Measurements from ENCODE around the gene ACTR6.

The ACTR6 gene

GRCh38 chr12:100208834-100209233 is 8.2 kb downstream of the ACTR6 start:
- TF ChIP-seq TOX (CRISPR knock-in tag; IDR thresholded peaks at IDR 0.05; ENCODE audit: borderline replicate concordance) (no peak), ISL1 (CRISPR knock-in tag; IDR thresholded peaks at IDR 0.05) (no peak), BACH2 (CRISPR knock-in tag; IDR thresholded peaks at IDR 0.05; ENCODE audit: borderline replicate concordance) (no peak), SNAI2 (CRISPR knock-in tag; IDR thresholded peaks at IDR 0.05) (no peak), CSRNP3 (CRISPR knock-in tag; IDR thresholded peaks at IDR 0.05) (no peak), ZNF70 (CRISPR knock-in tag; IDR thresholded peaks at IDR 0.05) (no peak), ZFP3 (CRISPR knock-in tag; IDR thresholded peaks at IDR 0.05) (no peak), PATZ1 (CRISPR knock-in tag; IDR thresholded peaks at IDR 0.05; ENCODE audit: borderline replicate concordance) (no peak), ESRRG (CRISPR knock-in tag; IDR thresholded peaks at IDR 0.05) (no peak), OSR1 (CRISPR knock-in tag; IDR thresholded peaks at IDR 0.05) (no peak), RARB (CRISPR knock-in tag; IDR thresholded peaks at IDR 0.05) (no peak)
- no peak for ATAC-seq

GRCh38 chr12:100211698-100212097 is 11.1 kb downstream of the ACTR6 start:
- TF ChIP-seq CSRNP3 (CRISPR knock-in tag; IDR thresholded peaks at IDR 0.05) (no peak), TOX (CRISPR knock-in tag; IDR thresholded peaks at IDR 0.05; ENCODE audit: borderline replicate concordance) (no peak), RARB (CRISPR knock-in tag; IDR thresholded peaks at IDR 0.05) (no peak), TCF4 (CRISPR knock-in tag; IDR thresholded peaks at IDR 0.05; ENCODE audit: borderline replicate concordance) (no peak), ZNF565 (CRISPR knock-in tag; conservative IDR thresholded peaks at IDR 0.05; ENCODE audit: low read depth) (no peak), SNAI2 (CRISPR knock-in tag; IDR thresholded peaks at IDR 0.05) (no peak)
- ATAC-seq: no peak

GRCh38 chr12:100213016-100213891 is 12.6 kb downstream of the ACTR6 start:
- ATAC-seq: no peak
- TF ChIP-seq ZNF8 (CRISPR knock-in tag; IDR thresholded peaks at IDR 0.05) (no peak), TCF4 (CRISPR knock-in tag; IDR thresholded peaks at IDR 0.05; ENCODE audit: borderline replicate concordance) (no peak), ZFP30 (CRISPR knock-in tag; IDR thresholded peaks at IDR 0.05) (no peak), BACH2 (CRISPR knock-in tag; IDR thresholded peaks at IDR 0.05; ENCODE audit: borderline replicate concordance) (no peak)

GRCh38 chr12:100214518-100214917 is 13.9 kb downstream of the ACTR6 start:
- no peak for ATAC-seq

More at GRCh38 chr12:100214518-100214917, 13.9 kb downstream of the ACTR6 start:
- TF ChIP-seq OSR1 (CRISPR knock-in tag; IDR thresholded peaks at IDR 0.05) (no peak), ARNTL (CRISPR knock-in tag; IDR thresholded peaks at IDR 0.05; ENCODE audit: borderline replicate concordance, low read depth) (no peak), ZFP3 (CRISPR knock-in tag; IDR thresholded peaks at IDR 0.05) (no peak), ZNF565 (CRISPR knock-in tag; conservative IDR thresholded peaks at IDR 0.05; ENCODE audit: low read depth) (no peak), TCF4 (CRISPR knock-in tag; IDR thresholded peaks at IDR 0.05; ENCODE audit: borderline replicate concordance) (no peak), GLIS3 (CRISPR knock-in tag; IDR thresholded peaks at IDR 0.05) (no peak), POU6F1 (CRISPR knock-in tag; IDR thresholded peaks at IDR 0.05; ENCODE audit: borderline replicate concordance, low read depth) (no peak), TSHZ2 (CRISPR knock-in tag; IDR thresholded peaks at IDR 0.05) (no peak), CREB5 (CRISPR knock-in tag; IDR thresholded peaks at IDR 0.05; ENCODE audit: low read depth) (no peak), ZNF8 (CRISPR knock-in tag; IDR thresholded peaks at IDR 0.05) (no peak), RARB (CRISPR knock-in tag; IDR thresholded peaks at IDR 0.05) (no peak), BACH2 (CRISPR knock-in tag; IDR thresholded peaks at IDR 0.05; ENCODE audit: borderline replicate concordance) (no peak), ESRRG (CRISPR knock-in tag; IDR thresholded peaks at IDR 0.05) (no peak), PATZ1 (CRISPR knock-in tag; IDR thresholded peaks at IDR 0.05; ENCODE audit: borderline replicate concordance) (no peak)
